GM18505 (cell line): ENCODE measurements around the gene ACTA1.

Source experiments
- ATAC-seq: cut with Tn5 transposase; IDR thresholded peaks from one replicate; pipeline ENCODE4 v1.9.1; 2021; ENCODE audit not compliant: unreplicated experiment
- POLR2A ChIP-seq: IDR thresholded peaks from 4 replicates; pipeline ENCODE4 v1.6.1; 2011; ENCODE audit warnings: borderline replicate concordance; ENCODE audit not compliant: insufficient read depth, insufficient read length; ENCODE audit errors: extremely low read depth

Gene ACTA1

GRCh38 chr1:229385853-229386456 lies 47.9 kb downstream of the ACTA1 start:
- no peak for ATAC-seq
- no peak for TF ChIP-seq POLR2A

- TF ChIP-seq POLR2A = no peak
- no peak for ATAC-seq
These were observed 49.1 kb downstream of the ACTA1 start for GRCh38 chr1:229384822-229385221.

GRCh38 chr1:229383961-229384360 lies 49.9 kb downstream of the ACTA1 start:
- no peak for ATAC-seq
- TF ChIP-seq POLR2A = no peak

DNA sequence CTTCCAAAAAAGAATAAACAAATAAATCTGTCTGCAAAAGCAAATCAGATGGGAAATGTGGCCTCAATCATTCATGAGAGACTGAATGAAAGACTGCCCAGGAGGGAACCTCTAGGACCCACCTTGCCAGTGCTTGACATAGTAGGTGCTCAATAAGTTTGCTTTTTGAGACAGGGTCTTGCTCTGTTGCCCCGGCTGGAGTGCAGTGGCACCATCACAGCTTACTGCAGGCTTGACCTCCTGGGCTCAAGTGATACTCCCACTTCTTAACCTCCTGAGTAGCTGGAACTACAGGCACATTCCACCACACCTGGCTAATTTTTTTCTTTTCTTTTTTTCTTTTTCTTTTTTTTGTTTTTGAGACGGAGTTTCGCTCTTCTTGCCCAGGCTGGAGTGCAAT lies 50.7 kb downstream of the ACTA1 start:
- no peak for ATAC-seq
- TF ChIP-seq POLR2A = no peak
